ENCODE measurements around the gene ARMC2. TPM values are rescaled to one million over a fixed set of nuclear protein-coding genes. Genes with fewer than 3 reads are reported as not detected.
A peak's percentile ranks its signal among the peaks of the same experiment; 100 is the strongest.
"Not testable (repeated sequence)": the region's sequence is repeated elsewhere in the genome, so short reads cannot be mapped to it uniquely, and the experiment has no call there.

The ARMC2 gene
- total RNA-seq, 1 experiment from 2014 or later: 3.8 TPM

- Histone ChIP-seq H3K9me3 (replicated peaks) (no peaks in the 10 kb centered on the region), H3K27me3 (no peaks in the 10 kb centered on the region), H3K4me3 (no peak overlapping the region), H3K27ac (no peak overlapping the region), H3K4me1 (no peaks in the 10 kb centered on the region), H3K36me3 (no peaks in the 10 kb centered on the region)
- no peak for DNase-seq
Measured at GRCh38 chr6:108957221-108957620, 109.0 kb downstream of the ARMC2 start.

- Histone ChIP-seq H3K4me1 (no peaks in the 10 kb centered on the region), H3K27ac (no peak overlapping the region), H3K27me3 (no peaks in the 10 kb centered on the region), H3K4me3 (no peak overlapping the region), H3K9me3 (replicated peaks) (no peaks in the 10 kb centered on the region), H3K36me3 (no peaks in the 10 kb centered on the region)
- no peak for DNase-seq
Measured at GRCh38 chr6:108958900-108959770, 110.9 kb downstream of the ARMC2 start.

- H3K27me3 ChIP-seq: no peaks in the 10 kb centered on the region
- H3K4me1 ChIP-seq: no peaks in the 10 kb centered on the region
- DNase-seq: no peak
- H3K4me3 ChIP-seq: no peak overlapping the region
- H3K9me3 ChIP-seq (replicated peaks): no peaks in the 10 kb centered on the region
- H3K36me3 ChIP-seq: no peaks in the 10 kb centered on the region
- H3K27ac ChIP-seq: no peak overlapping the region
Measured at GRCh38 chr6:108959972-108960582, 111.9 kb downstream of the ARMC2 start.

GRCh38 chr6:108960601-108961000 is 112.4 kb downstream of the ARMC2 start:
- no peaks in the 10 kb centered on the region for H3K36me3 ChIP-seq
- no peaks in the 10 kb centered on the region for H3K27me3 ChIP-seq
- no peak overlapping the region for H3K4me3 ChIP-seq
- H3K9me3 ChIP-seq (replicated peaks): no peaks in the 10 kb centered on the region
- no peak overlapping the region for H3K27ac ChIP-seq
- DNase-seq: no peak
- no peaks in the 10 kb centered on the region for H3K4me1 ChIP-seq

- H3K27me3 ChIP-seq: no peaks in the 10 kb centered on the region
Measured at GRCh38 chr6:108961077-108961476, 112.9 kb downstream of the ARMC2 start.

GRCh38 chr6:108961985-108962384 is 113.8 kb downstream of the ARMC2 start:
- no peak for DNase-seq
- Histone ChIP-seq H3K9me3 (replicated peaks) (no peaks in the 10 kb centered on the region), H3K27me3 (no peaks in the 10 kb centered on the region), H3K4me1 (no peaks in the 10 kb centered on the region), H3K4me3 (no peak overlapping the region), H3K36me3 (no peaks in the 10 kb centered on the region), H3K27ac (no peak overlapping the region)

More at GRCh38 chr6:108961077-108961476, 112.9 kb downstream of the ARMC2 start:
- Histone ChIP-seq H3K27ac (no peak overlapping the region), H3K9me3 (replicated peaks) (no peaks in the 10 kb centered on the region), H3K4me1 (no peaks in the 10 kb centered on the region), H3K4me3 (no peak overlapping the region), H3K36me3 (no peaks in the 10 kb centered on the region)
- DNase-seq: no peak

GRCh38 chr6:108966251-108966650 is 118.0 kb downstream of the ARMC2 start:
- no peaks in the 10 kb centered on the region for H3K9me3 ChIP-seq (replicated peaks)
- H3K27me3 ChIP-seq: no peaks in the 10 kb centered on the region
- H3K4me3 ChIP-seq: peak overlapping the region; percentile 20
- DNase-seq: no peak
- H3K4me1 ChIP-seq: 0 out of 2 replicates have a peak, but pooled peaks cover 3% of the 10 kb centered on the region
- no peaks in the 10 kb centered on the region for H3K36me3 ChIP-seq
- no peak overlapping the region for H3K27ac ChIP-seq

GRCh38 chr6:108966855-108967755 is 118.9 kb downstream of the ARMC2 start:
- Histone ChIP-seq H3K27me3 (no peaks in the 10 kb centered on the region), H3K36me3 (no peaks in the 10 kb centered on the region), H3K9me3 (replicated peaks) (no peaks in the 10 kb centered on the region), H3K27ac (no peak overlapping the region), H3K4me3 (peak overlapping the region; percentile 20), H3K4me1 (0 out of 2 replicates have a peak, but pooled peaks cover 3% of the 10 kb centered on the region)
- DNase-seq: peak; percentile 59 to 76

- Histone ChIP-seq H3K9me3 (replicated peaks) (no peaks in the 10 kb centered on the region), H3K4me3 (no peak overlapping the region), H3K4me1 (0 out of 2 replicates have a peak, but pooled peaks cover 3% of the 10 kb centered on the region), H3K36me3 (no peaks in the 10 kb centered on the region), H3K27me3 (no peaks in the 10 kb centered on the region), H3K27ac (no peak overlapping the region)
- DNase-seq: no peak
Measured at GRCh38 chr6:108968325-108969316, 120.4 kb downstream of the ARMC2 start.

GRCh38 chr6:108969776-108970175 is 121.6 kb downstream of the ARMC2 start:
- DNase-seq: no peak
- no peak overlapping the region for H3K27ac ChIP-seq
- no peaks in the 10 kb centered on the region for H3K27me3 ChIP-seq
- no peak overlapping the region for H3K4me3 ChIP-seq
- H3K4me1 ChIP-seq: 0 out of 2 replicates have a peak, but pooled peaks cover 3% of the 10 kb centered on the region
- H3K36me3 ChIP-seq: no peaks in the 10 kb centered on the region
- no peaks in the 10 kb centered on the region for H3K9me3 ChIP-seq (replicated peaks)

- Histone ChIP-seq H3K27me3 (no peaks in the 10 kb centered on the region), H3K27ac (no peak overlapping the region), H3K4me1 (no peaks in the 10 kb centered on the region), H3K4me3 (no peak overlapping the region), H3K36me3 (no peaks in the 10 kb centered on the region), H3K9me3 (replicated peaks) (no peaks in the 10 kb centered on the region; the same call in 1 of the 2 replicates)
- DNase-seq: no peak
Measured at GRCh38 chr6:108974201-108974600, 126.0 kb downstream of the ARMC2 start.

- not testable (repeated sequence) for H3K4me3 ChIP-seq; H3K4me1 ChIP-seq; H3K27me3 ChIP-seq; DNase-seq; H3K36me3 ChIP-seq; H3K9me3 ChIP-seq (replicated peaks); H3K27ac ChIP-seq
Measured at GRCh38 chr6:108978638-108979037, 130.4 kb downstream of the ARMC2 start.

GRCh38 chr6:108982154-108983113 is 134.2 kb downstream of the ARMC2 start:
- no peak overlapping the region for H3K27ac ChIP-seq
- DNase-seq: no peak
- H3K9me3 ChIP-seq (replicated peaks): no peaks in the 10 kb centered on the region
- peaks cover 3% of the 10 kb centered on the region; the same call in 1 of the 2 replicates for H3K36me3 ChIP-seq
- H3K4me1 ChIP-seq: no peaks in the 10 kb centered on the region
- no peaks in the 10 kb centered on the region for H3K27me3 ChIP-seq
- no peak overlapping the region for H3K4me3 ChIP-seq
